BE2C (cell line): ENCODE measurements around the gene RTP2. TPM values are rescaled to one million over a fixed set of nuclear protein-coding genes. Genes with fewer than 3 reads are reported as not detected.

ENCODE experiments used
- DNase-seq: peaks from one replicate; pipeline ENCODE4 v3.0.0-alpha.2; 2020
- H3K27me3 ChIP-seq: fragments of 250-450 bp; sonication (Bioruptor Pico); 2 replicates; pipeline ENCODE4 v1.5.1; 2020; ENCODE audit warnings: mild to moderate bottlenecking
- H3K36me3 ChIP-seq: fragments of 250-450 bp; sonication (Bioruptor Pico); 2 replicates; pipeline ENCODE4 v1.5.1; 2020; ENCODE audit warnings: mild to moderate bottlenecking
- H3K4me1 ChIP-seq: fragments of 250-450 bp; sonication (Bioruptor Pico); 2 replicates; pipeline ENCODE4 v1.5.1; 2020
- H3K4me3 ChIP-seq: 2 replicates; pipeline ENCODE4 v1.5.1; 2011; ENCODE audit warnings: low read depth, low read length
- H3K9me3 ChIP-seq: fragments of 250-450 bp; sonication (Bioruptor Pico); 2 replicates; pipeline ENCODE4 v1.5.1; 2020
- CTCF ChIP-seq: IDR thresholded peaks from 2 replicates; pipeline ENCODE4 v1.5.1; 2012; ENCODE audit warnings: mild to moderate bottlenecking, low read depth, low read length
- polyA plus RNA-seq: library from polyadenylated mRNA; unstranded; fragments of >200 nt; gene quantifications from one replicate; pipeline ENCODE4 v1.2.1, GENCODE V29; 2012; ENCODE audit warnings: low read depth, missing spikeins; ENCODE audit not compliant: insufficient read length, insufficient read depth

RTP2 gene, protein sequence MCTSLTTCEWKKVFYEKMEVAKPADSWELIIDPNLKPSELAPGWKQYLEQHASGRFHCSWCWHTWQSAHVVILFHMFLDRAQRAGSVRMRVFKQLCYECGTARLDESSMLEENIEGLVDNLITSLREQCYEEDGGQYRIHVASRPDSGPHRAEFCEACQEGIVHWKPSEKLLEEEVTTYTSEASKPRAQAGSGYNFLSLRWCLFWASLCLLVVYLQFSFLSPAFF
- not detected for polyA plus RNA-seq

- H3K4me3 ChIP-seq: no peak within 1 kb of the TSS
- TF ChIP-seq CTCF: no peak
- no peaks in the 10 kb centered on the region for H3K4me1 ChIP-seq
- no peaks in the 10 kb centered on the region for H3K9me3 ChIP-seq
- no peak for DNase-seq
- H3K36me3 ChIP-seq: no peaks in the 10 kb centered on the region
- H3K27me3 ChIP-seq: no peaks in the 10 kb centered on the region
Observed at GRCh38 chr3:187702507-187703033, at the start of gene RTP2. RTP2 (minus strand) TSS chr3:187702557; CDS start chr3:187702128, 429 bp downstream.

- Histone ChIP-seq H3K4me1 (no peaks in the 10 kb centered on the region; the same call in 1 of the 2 replicates), H3K9me3 (no peaks in the 10 kb centered on the region), H3K4me3 (no peak overlapping the region), H3K27me3 (no peaks in the 10 kb centered on the region), H3K36me3 (no peaks in the 10 kb centered on the region)
- no peak for DNase-seq
- TF ChIP-seq CTCF: no peak
Observed at GRCh38 chr3:187750513-187751123, 48.3 kb upstream of the RTP2 start.

DNA sequence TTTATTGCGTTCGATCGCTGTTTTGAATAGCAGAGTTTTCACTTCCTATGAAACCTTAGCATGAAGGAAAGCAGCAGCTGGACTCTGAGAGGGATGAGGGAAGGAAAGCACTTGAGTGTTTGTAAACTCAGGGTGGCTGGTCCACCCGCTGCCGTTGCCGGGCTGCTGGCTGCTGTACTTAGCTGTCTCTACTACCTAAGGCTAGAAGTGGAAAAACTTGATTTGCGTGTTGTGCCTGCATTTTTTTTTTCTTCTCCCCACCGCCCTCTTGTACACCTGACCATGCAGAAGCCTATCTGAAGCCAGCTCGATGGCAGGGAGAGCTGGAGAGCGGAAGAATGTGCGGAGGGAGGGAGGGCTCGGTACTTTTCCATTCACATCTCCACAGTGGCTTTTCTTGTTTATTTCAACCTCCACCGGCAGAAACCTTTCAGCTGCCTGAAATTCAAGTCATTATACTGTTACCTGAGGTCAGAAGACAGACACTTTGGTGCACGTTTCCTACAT lies 47.7 kb upstream of the RTP2 start:
- TF ChIP-seq CTCF: no peak
- no peak for DNase-seq
- Histone ChIP-seq H3K4me3 (no peak overlapping the region), H3K4me1 (no peaks in the 10 kb centered on the region; the same call in 1 of the 2 replicates), H3K36me3 (no peaks in the 10 kb centered on the region), H3K9me3 (no peaks in the 10 kb centered on the region), H3K27me3 (no peaks in the 10 kb centered on the region)

DNA sequence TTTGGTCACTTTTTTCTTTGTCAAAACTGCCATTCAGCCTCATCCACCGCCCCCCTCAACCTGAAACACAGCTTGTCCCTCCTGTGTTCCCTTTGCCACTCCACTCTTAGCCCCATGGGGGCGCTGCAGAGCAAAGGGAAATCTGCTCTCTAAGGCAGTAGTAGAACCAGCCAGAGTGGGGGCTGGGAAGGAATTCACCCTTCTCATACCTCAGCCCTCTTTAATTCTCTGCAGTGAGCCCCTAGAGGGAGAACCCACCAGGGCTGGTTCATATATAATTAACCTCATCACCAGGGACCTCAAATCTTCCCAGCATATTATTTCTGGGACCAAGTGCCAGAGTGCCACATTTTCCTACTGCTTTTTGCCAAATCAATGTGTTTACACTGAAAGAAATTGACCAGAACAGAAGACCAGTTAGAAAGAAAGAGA lies 45.7 kb upstream of the RTP2 start:
- Histone ChIP-seq H3K4me1 (no peaks in the 10 kb centered on the region; the same call in 1 of the 2 replicates), H3K27me3 (peaks cover 3% of the 10 kb centered on the region; the same call in 1 of the 2 replicates), H3K4me3 (no peak overlapping the region), H3K9me3 (no peaks in the 10 kb centered on the region), H3K36me3 (no peaks in the 10 kb centered on the region)
- TF ChIP-seq CTCF: peak; percentile 100
- DNase-seq: peak; percentile 91

- Histone ChIP-seq H3K27me3 (peaks cover 3% of the 10 kb centered on the region; the same call in 1 of the 2 replicates), H3K4me1 (no peaks in the 10 kb centered on the region; the same call in 1 of the 2 replicates), H3K4me3 (no peak overlapping the region), H3K36me3 (no peaks in the 10 kb centered on the region), H3K9me3 (no peaks in the 10 kb centered on the region)
- no peak for DNase-seq
- TF ChIP-seq CTCF: no peak
Observed at GRCh38 chr3:187747506-187747905, 45.1 kb upstream of the RTP2 start.
